GM12878 (cell line): ENCODE measurements around the gene ARL4D. TPM values are rescaled to one million over a fixed set of nuclear protein-coding genes. Genes with fewer than 3 reads are reported as not detected.

Source experiments
- ATAC-seq: fragments of 200-7000 bp; cut with Tn5 transposase; 3 replicates; pipeline ENCODE4 v1.9.1; 2020; ENCODE audit warnings: mild to moderate bottlenecking, moderate library complexity
- BruUV-seq: library from RNA; stranded (reverse); fragments of 400-500 nt; replicated peaks from 2 replicates; lab custom pipeline; 2021; lab: Mats Ljungman, UMichigan
- CTCF ChIA-PET: fragments of 300-600 bp; sonication (Branson Sonifier 250); formaldehyde crosslinking; extraction: SDS; loops from one replicate; lab custom pipeline; 2021; ENCODE audit warnings: inconsistent platforms; lab: Yijun Ruan, JAX
- POLR2A ChIA-PET: fragments of 350-600 bp; formaldehyde crosslinking; extraction: SDS; loops from one replicate; lab custom pipeline; 2021; ENCODE audit warnings: inconsistent platforms; lab: Charles Lee
- RAD21 ChIA-PET: fragments of 300-600 bp; sonication (Branson Sonifier 250); formaldehyde crosslinking; loops from one replicate; lab custom pipeline; 2023; ENCODE audit warnings: antibody characterized with exemption; ENCODE audit not compliant: unreplicated experiment; lab: Charles Lee
- SMC1A ChIA-PET: fragments of 300-600 bp; sonication (Branson Sonifier 250); formaldehyde crosslinking; loops from one replicate; lab custom pipeline; 2023; ENCODE audit not compliant: unreplicated experiment, uncharacterized antibody; lab: Charles Lee
- DNase-seq: peaks from one replicate; pipeline ENCODE4 v3.0.0-alpha.2; 2011; ENCODE audit warnings: low read depth, low spot score
- FAIRE-seq: peaks from 3 replicates; lab custom pipeline; 2011; peaks lifted over from hg19 to GRCh38; lab: Jason Lieb, UNC
- H2AFZ ChIP-seq: 2 replicates; pipeline ENCODE4 v1.6.0; 2011; ENCODE audit warnings: low read depth, low read length, control low read depth; ENCODE audit not compliant: control insufficient read depth
- H3K27ac ChIP-seq: 2 replicates; pipeline ENCODE4 v1.5.1; 2011; ENCODE audit warnings: control low read depth; ENCODE audit not compliant: control insufficient read depth, insufficient read depth
- H3K27me3 ChIP-seq, 2 experiments: replicated peaks in 1 of 2; 2 replicates each; pipeline versions ENCODE4 v1.6.0 to v1.6.1; 2011; ENCODE audit warnings: low read length in 1 of 2; ENCODE audit not compliant: control insufficient read depth in 2 of 2, insufficient read depth in 2 of 2
- H3K36me3 ChIP-seq, 2 experiments: 2 replicates each; pipeline ENCODE4 v1.5.1; 2011; ENCODE audit warnings: low read length in 1 of 2; ENCODE audit not compliant: control insufficient read depth in 2 of 2, insufficient read depth in 2 of 2
- H3K4me1 ChIP-seq: 2 replicates; pipeline ENCODE4 v1.6.1; 2011; ENCODE audit warnings: mild to moderate bottlenecking, low read length, moderate library complexity, mixed read lengths; ENCODE audit not compliant: control insufficient read depth, insufficient read depth
- H3K4me2 ChIP-seq: 2 replicates; pipeline ENCODE4 v1.6.0; 2011; ENCODE audit warnings: control low read depth; ENCODE audit not compliant: control insufficient read depth, insufficient read depth
- H3K4me3 ChIP-seq: fragments of 200-600 bp; sonication (generic); 2 replicates; pipeline ENCODE4 v1.5.1; 2016
- H3K79me2 ChIP-seq: 2 replicates; pipeline ENCODE4 v1.6.0; 2011; ENCODE audit warnings: low read length; ENCODE audit not compliant: control insufficient read depth, insufficient read depth
- H3K9ac ChIP-seq: 2 replicates; pipeline ENCODE4 v1.8.0; 2011; ENCODE audit warnings: low read length, control low read depth, mixed read lengths; ENCODE audit not compliant: control insufficient read depth, insufficient read depth
- H3K9me3 ChIP-seq: replicated peaks from 3 replicates; pipeline ENCODE4 v1.5.1; 2011; ENCODE audit warnings: mild to moderate bottlenecking, low read length; ENCODE audit not compliant: control insufficient read depth, insufficient read depth
- H4K20me1 ChIP-seq: 2 replicates; pipeline ENCODE4 v1.6.0; 2011; ENCODE audit not compliant: control insufficient read depth, insufficient read depth
- ATF7 ChIP-seq: fragments of 450-650 bp; IDR thresholded peaks from 2 replicates; pipeline ENCODE4 v1.6.1; 2016; ENCODE audit warnings: low read depth, mild to moderate bottlenecking
- IKZF1 ChIP-seq: fragments of 450-650 bp; conservative IDR thresholded peaks from 2 replicates; pipeline ENCODE4 v1.6.1; 2017; ENCODE audit warnings: antibody characterized with exemption, mild to moderate bottlenecking
- WGBS: methylation state at CpG from one replicate; pipeline ENCODE4 v1.1.6; 2016; ENCODE audit warnings: low lambda C conversion rate; ENCODE audit not compliant: insufficient replicate concordance, insufficient coverage; ENCODE audit errors: missing lambda C conversion rate; 5-methylcytosine and 5-hydroxymethylcytosine counted together
- in situ Hi-C: fragments of 300-500 bp; cut with MboI; formaldehyde crosslinking; loops from 9 replicates; pipeline ENCODE4 v1.14.3; 2018; ENCODE audit warnings: mixed read lengths
- intact Hi-C: fragments of 100-400 bp; cut with micrococcal nuclease; formaldehyde crosslinking; loops from one replicate; pipeline ENCODE4 v1.14.2; 2022; ENCODE audit not compliant: unreplicated experiment
- polyA plus RNA-seq, 11 experiments: library from polyadenylated mRNA; depleted of rRNA in 4 of 11; unstranded in 6 of 11; stranded (reverse) in 5 of 11; fragments of >200 nt; fragmentation: Nextera tagmentation in 4 of 11; fragmentation: Illumina TruSeq in 1 of 11; extraction: Ambion mirVana in 4 of 11; extraction: Trizol in 1 of 11; gene quantifications; 1 replicate in 1 of 11; 2 replicates in 10 of 11; pipeline versions ENCODE4 v1.2.1 to v1.2.3, GENCODE V29; 2011 to 2016; ENCODE audit warnings: inconsistent platforms in 2 of 11, missing spikeins in 2 of 11, low read depth in 1 of 11
- total RNA-seq, 4 experiments: library from RNA; depleted of rRNA in 3 of 4; stranded (reverse); fragments of >200 nt in 3 of 4; fragmentation: Illumina TruSeq in 1 of 4; extraction: Trizol in 1 of 4; gene quantifications; 2 replicates each; pipeline versions ENCODE4 v1.2.1 to v1.2.3, GENCODE V29; 2013 to 2021

ARL4D gene
- total and polyA plus RNA-seq, 10 of the 15 experiments (the other 5 are each of a cell fraction or from before 2014, with no cell fraction given) = 0.10 to 1.5 (median 0.75) TPM

DNA sequence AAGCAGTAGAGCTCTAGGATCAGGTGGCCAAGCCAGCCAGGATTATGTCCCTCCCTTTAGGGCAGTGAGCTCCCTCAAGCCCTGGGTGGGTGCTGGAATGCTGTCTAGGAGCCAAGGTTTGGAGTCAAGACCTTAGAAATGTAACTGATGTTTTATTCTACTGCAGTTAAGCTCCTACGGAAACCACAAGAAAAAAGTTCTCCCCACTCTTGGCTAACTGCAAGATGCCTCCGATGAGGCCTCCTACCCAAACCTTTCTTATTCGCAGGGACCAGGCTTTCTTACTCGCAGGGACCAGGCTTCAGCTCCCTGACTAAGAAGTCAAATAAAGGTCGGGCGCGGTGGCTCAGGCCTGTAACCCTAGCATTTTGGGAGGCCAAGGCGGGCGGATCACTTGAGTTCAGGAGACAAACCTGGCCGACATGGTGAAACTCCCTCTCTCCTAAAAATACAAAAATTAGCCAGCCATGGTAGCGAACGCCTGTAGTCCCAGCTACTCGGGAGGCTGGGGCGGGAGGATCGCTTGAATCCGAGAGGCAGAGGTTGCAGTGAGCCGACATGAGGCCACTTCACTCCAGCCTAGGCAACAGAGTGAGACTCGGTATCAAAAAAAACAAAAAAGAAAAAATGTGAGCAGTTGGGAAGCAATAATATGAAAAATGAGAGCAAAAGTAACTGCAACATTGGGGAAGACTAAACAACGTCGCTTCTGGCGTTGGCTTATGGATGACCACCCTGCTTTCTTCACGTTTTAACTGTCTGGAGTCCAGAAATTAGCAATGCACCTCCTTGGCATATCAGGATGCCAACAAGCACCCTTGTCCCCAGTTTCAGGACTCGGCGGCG is 31.7 kb upstream of the ARL4D start:
- FAIRE-seq = no peak
- TF ChIP-seq ATF7 (no peak), IKZF1 (0 out of 2 replicates have a peak, but pooled peaks have one; percentile 47)
- BruUV-seq = TSS peak; percentile 97
- intact Hi-C loops (no loop called here), in situ Hi-C loops (loop anchor here (25.0 kb wide), 1 partner anchor 1680 kb away; the partner anchor contains the start of gene EIF1)
- Histone ChIP-seq H3K79me2 (peaks cover 4% of the 10 kb centered on the region; the same call in 1 of the 2 replicates), H3K4me1 (peaks cover 39% of the 10 kb centered on the region), H3K9ac (no peak overlapping the region), H3K36me3 (no peaks in the 10 kb centered on the region), H3K27me3 (no peaks in the 10 kb centered on the region), H4K20me1 (no peaks in the 10 kb centered on the region), H2AFZ (no peak overlapping the region), H3K4me2 (peak overlapping the region; percentile 94), H3K4me3 (0 out of 2 replicates have a peak overlapping the region, but pooled peaks have one; percentile 62), H3K27ac (0 out of 2 replicates have a peak overlapping the region, but pooled peaks have one; percentile 26), H3K9me3 (no peaks in the 10 kb centered on the region)
- RAD21 ChIA-PET = interaction anchor here (1.1 to 3.6 kb wide), 4 partner anchors 21 to 369 kb away, joined by 4 to 43 read pairs (median 17); partner anchors contain the start of genes DHX8 and RPL27
- POLR2A ChIA-PET = interaction anchor here (0.9 to 3.7 kb wide), 5 partner anchors 20 to 116 kb away, joined by 3 to 49 read pairs (median 9); partner anchors contain the start of gene DHX8
- 58% methylated on average over 25 of the region's 25 CpGs for WGBS
- ATAC-seq = no peak
- DNase-seq = no peak
- SMC1A ChIA-PET = interaction anchor here (0.9 to 3.3 kb wide), 4 partner anchors 18 to 305 kb away, joined by 3 to 23 read pairs (median 12); partner anchors contain the start of gene DHX8
- CTCF ChIA-PET = interaction anchor here (0.9 to 4.7 kb wide), 6 partner anchors 20 to 307 kb away, joined by 3 to 52 read pairs (median 15); partner anchors contain the start of gene DHX8
